ENCODE data around the gene GPR3. TPM values are rescaled to one million over a fixed set of nuclear protein-coding genes. Genes with fewer than 3 reads are reported as not detected.

The GPR3 gene
- total and polyA plus RNA-seq, 2 of the 8 experiments (the other 6 are each of a cell fraction or from before 2014, with no cell fraction given): 9.9 to 26.5 TPM

- TF ChIP-seq, protein P1, sequence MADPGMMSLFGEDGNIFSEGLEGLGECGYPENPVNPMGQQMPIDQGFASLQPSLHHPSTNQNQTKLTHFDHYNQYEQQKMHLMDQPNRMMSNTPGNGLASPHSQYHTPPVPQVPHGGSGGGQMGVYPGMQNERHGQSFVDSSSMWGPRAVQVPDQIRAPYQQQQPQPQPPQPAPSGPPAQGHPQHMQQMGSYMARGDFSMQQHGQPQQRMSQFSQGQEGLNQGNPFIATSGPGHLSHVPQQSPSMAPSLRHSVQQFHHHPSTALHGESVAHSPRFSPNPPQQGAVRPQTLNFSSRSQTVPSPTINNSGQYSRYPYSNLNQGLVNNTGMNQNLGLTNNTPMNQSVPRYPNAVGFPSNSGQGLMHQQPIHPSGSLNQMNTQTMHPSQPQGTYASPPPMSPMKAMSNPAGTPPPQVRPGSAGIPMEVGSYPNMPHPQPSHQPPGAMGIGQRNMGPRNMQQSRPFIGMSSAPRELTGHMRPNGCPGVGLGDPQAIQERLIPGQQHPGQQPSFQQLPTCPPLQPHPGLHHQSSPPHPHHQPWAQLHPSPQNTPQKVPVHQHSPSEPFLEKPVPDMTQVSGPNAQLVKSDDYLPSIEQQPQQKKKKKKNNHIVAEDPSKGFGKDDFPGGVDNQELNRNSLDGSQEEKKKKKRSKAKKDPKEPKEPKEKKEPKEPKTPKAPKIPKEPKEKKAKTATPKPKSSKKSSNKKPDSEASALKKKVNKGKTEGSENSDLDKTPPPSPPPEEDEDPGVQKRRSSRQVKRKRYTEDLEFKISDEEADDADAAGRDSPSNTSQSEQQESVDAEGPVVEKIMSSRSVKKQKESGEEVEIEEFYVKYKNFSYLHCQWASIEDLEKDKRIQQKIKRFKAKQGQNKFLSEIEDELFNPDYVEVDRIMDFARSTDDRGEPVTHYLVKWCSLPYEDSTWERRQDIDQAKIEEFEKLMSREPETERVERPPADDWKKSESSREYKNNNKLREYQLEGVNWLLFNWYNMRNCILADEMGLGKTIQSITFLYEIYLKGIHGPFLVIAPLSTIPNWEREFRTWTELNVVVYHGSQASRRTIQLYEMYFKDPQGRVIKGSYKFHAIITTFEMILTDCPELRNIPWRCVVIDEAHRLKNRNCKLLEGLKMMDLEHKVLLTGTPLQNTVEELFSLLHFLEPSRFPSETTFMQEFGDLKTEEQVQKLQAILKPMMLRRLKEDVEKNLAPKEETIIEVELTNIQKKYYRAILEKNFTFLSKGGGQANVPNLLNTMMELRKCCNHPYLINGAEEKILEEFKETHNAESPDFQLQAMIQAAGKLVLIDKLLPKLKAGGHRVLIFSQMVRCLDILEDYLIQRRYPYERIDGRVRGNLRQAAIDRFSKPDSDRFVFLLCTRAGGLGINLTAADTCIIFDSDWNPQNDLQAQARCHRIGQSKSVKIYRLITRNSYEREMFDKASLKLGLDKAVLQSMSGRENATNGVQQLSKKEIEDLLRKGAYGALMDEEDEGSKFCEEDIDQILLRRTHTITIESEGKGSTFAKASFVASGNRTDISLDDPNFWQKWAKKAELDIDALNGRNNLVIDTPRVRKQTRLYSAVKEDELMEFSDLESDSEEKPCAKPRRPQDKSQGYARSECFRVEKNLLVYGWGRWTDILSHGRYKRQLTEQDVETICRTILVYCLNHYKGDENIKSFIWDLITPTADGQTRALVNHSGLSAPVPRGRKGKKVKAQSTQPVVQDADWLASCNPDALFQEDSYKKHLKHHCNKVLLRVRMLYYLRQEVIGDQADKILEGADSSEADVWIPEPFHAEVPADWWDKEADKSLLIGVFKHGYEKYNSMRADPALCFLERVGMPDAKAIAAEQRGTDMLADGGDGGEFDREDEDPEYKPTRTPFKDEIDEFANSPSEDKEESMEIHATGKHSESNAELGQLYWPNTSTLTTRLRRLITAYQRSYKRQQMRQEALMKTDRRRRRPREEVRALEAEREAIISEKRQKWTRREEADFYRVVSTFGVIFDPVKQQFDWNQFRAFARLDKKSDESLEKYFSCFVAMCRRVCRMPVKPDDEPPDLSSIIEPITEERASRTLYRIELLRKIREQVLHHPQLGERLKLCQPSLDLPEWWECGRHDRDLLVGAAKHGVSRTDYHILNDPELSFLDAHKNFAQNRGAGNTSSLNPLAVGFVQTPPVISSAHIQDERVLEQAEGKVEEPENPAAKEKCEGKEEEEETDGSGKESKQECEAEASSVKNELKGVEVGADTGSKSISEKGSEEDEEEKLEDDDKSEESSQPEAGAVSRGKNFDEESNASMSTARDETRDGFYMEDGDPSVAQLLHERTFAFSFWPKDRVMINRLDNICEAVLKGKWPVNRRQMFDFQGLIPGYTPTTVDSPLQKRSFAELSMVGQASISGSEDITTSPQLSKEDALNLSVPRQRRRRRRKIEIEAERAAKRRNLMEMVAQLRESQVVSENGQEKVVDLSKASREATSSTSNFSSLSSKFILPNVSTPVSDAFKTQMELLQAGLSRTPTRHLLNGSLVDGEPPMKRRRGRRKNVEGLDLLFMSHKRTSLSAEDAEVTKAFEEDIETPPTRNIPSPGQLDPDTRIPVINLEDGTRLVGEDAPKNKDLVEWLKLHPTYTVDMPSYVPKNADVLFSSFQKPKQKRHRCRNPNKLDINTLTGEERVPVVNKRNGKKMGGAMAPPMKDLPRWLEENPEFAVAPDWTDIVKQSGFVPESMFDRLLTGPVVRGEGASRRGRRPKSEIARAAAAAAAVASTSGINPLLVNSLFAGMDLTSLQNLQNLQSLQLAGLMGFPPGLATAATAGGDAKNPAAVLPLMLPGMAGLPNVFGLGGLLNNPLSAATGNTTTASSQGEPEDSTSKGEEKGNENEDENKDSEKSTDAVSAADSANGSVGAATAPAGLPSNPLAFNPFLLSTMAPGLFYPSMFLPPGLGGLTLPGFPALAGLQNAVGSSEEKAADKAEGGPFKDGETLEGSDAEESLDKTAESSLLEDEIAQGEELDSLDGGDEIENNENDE (IDR thresholded peaks at IDR 0.05; ENCODE audit: insufficient replicate concordance, low read length): no peak
- TF ChIP-seq, protein P2, sequence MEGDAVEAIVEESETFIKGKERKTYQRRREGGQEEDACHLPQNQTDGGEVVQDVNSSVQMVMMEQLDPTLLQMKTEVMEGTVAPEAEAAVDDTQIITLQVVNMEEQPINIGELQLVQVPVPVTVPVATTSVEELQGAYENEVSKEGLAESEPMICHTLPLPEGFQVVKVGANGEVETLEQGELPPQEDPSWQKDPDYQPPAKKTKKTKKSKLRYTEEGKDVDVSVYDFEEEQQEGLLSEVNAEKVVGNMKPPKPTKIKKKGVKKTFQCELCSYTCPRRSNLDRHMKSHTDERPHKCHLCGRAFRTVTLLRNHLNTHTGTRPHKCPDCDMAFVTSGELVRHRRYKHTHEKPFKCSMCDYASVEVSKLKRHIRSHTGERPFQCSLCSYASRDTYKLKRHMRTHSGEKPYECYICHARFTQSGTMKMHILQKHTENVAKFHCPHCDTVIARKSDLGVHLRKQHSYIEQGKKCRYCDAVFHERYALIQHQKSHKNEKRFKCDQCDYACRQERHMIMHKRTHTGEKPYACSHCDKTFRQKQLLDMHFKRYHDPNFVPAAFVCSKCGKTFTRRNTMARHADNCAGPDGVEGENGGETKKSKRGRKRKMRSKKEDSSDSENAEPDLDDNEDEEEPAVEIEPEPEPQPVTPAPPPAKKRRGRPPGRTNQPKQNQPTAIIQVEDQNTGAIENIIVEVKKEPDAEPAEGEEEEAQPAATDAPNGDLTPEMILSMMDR (IDR thresholded peaks at IDR 0.05; ENCODE audit: control extremely low read depth in 1 of 3, insufficient read depth in 1 of 3, low read depth in 1 of 3, low read length in 3 of 3): no peak
- TF ChIP-seq CTBP2 (IDR thresholded peaks at IDR 0.05; ENCODE audit: borderline replicate concordance, insufficient read depth, insufficient read length, low read length) (no peak), EGR1 (IDR thresholded peaks at IDR 0.05; ENCODE audit: borderline replicate concordance, low read depth, low read length) (no peak), SIRT6 (IDR thresholded peaks at IDR 0.05; ENCODE audit: low read length) (no peak), SRF (IDR thresholded peaks at IDR 0.05; ENCODE audit: low read depth, low read length) (no peak), KDM1A (IDR thresholded peaks at IDR 0.05; ENCODE audit: borderline replicate concordance, low read length) (no peak), SAP30 (IDR thresholded peaks at IDR 0.05; ENCODE audit: insufficient read depth, insufficient replicate concordance, low read length) (no peak), TEAD4 (IDR thresholded peaks at IDR 0.05; ENCODE audit: low read depth, low read length) (no peak)
These were observed 36.6 kb downstream of the GPR3 start (continued) for GRCh38 chr1:27429029-27429425.

Data from H1 (cell line).